GM18507 (cell line): Measurements from ENCODE around the gene NOSTRIN.

Experiments used
- DNase-seq: peaks from one replicate; pipeline ENCODE4 v3.0.0; 2011; ENCODE audit warnings: low read depth; ENCODE audit not compliant: insufficient read length; ENCODE audit errors: extremely low spot score
- FAIRE-seq: peaks from 2 replicates; lab custom pipeline; 2011; peaks lifted over from hg19 to GRCh38; lab: Jason Lieb, UNC

Gene NOSTRIN

DNA sequence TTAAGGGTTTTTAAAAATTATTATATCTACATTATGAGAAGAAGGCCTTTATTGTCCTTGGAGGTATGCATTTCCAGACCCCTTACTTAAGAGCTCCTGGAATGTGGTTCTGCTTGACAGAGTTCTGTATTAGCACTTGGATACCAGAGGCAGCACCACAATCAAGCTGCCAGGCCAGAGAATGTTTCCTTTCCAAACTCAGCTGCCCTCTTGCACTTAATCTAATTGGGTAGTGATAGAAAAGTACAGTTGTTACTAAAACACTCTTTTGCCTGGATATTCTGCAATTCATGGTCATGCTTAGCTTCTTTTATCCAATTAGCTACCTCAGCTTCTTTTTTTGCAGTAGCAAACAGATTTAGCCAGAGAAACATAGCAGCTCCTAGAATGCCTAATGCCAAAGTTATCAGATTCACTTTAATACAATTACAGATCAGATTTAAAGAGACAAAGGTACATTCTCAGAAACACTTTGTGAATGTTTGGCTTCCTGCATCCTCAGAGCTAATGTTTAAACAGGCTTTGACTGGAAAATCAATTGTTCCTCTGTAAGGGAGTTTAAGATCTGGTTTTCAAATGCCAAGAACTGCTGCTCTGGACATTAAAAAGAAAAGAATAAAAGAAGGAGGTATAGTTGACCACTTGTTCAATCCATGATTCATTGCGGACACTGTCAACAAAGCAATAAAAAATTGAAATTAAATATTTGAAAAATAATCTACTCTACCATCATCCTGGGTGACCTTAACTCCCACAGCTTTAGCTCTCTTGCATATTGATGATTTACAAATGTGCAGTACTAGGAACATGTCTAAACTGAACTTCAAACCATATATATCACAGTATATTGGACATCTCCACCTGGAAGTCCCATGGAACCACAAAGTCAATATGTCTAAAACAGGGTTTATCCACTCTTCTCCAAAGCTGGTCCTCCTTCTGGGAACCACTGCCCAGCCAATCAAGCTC lies 12.8 kb downstream of the NOSTRIN start:
- no peak for DNase-seq
- FAIRE-seq, result no peak

DNA sequence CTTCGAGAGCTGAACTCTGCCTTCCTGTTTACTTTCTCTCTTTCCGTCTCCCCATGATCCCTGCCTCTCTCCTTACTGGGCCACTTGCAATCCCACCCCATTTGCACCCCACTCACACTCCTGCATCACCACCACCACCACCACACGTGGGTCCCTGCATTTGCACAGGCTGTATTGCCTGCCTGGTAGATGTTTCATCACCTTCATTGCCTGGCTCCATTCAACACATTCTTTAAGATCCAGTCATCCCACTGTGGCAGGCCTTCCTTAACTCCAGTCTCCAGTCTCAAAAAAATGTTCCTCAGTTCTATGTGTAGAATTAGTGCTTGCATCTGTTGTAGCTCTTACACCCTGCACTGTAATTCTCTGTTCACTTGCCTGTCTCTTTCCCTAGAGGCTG lies 13.9 kb downstream of the NOSTRIN start:
- no peak for FAIRE-seq
- DNase-seq, result no peak

DNA sequence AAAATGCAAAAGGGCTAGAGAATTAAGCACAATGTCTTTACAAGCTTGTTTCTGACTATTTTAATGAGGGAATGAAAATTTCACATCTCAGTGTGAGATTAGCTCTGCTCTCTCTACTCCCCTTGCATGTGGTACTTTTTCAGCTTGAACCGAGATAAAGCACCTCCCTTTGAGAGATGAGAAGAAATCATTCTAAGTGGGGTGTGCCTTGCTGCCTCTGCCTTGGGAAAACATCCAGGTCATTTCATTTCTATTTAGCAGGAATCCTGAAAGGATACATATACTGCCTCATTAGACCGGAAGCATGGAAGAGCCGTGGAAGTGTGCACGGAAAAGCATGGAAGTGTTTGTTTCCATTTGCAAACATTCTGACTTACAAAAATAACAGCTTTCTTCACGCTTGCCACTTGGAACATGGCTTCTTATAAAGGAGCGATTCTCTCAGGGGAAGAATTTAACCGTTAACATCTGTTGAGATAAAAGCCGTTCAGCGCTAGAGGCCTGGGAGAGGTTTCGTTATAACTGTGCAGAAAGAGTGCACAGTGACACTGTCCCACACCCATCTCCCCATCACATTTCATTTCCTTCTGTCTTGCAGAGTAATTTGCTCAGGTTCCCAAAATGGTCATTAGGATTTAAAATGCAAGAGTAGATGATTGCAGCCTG lies 16.7 kb downstream of the NOSTRIN start:
- DNase-seq (no peak), FAIRE-seq (no peak)

DNA sequence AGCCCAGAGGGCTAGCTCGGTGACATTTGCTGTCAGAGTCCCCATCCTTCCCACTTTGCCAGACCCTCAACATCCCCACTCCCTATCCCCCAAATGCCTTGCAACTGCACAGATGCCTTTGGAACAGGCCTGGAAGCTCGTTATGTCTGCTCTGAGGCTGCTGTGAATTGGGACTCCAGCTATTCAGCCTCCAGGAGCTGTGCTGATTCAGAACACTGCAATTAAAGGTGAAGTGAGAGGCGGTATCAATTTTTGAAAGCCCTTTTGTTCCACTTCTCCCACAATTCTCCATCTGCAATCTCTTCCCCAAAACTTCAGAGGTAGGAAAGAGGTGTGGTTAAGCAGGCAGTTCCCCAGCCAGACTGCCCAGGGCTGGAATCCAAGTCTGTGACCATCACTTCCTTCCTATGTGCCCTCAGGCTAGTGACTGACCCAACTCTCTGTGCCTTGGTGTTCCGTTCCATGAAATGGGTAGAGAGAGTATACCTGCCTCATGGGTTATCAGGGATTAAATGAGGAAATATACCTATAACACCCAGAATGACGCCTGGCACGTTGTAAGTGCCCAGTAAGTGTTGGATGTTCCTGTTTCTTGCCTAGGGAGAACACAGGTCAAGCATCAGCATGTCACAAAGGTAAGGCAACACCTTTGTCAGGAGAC lies 17.5 kb downstream of the NOSTRIN start:
- FAIRE-seq (no peak), DNase-seq (no peak)

DNA sequence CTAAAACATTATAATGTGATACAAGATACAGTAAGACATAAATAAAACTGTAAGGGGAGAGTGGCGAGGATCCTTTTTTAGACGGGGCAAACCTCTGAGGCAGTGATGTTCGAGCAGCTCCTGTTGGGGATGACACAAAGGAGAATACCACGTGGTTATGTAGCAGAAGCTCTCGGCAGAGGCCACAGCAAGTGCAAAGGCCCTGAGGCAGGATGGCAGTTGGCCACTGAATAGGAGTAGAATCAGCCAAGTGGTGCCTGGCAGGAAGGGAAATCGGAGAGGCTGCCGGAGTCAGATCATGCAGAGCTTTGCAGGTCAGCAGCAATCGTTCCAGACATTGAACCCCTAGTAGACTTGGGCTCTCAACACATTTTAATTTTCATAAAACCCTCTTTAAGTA lies 19.1 kb downstream of the NOSTRIN start:
- FAIRE-seq, result no peak
- no peak for DNase-seq

DNA sequence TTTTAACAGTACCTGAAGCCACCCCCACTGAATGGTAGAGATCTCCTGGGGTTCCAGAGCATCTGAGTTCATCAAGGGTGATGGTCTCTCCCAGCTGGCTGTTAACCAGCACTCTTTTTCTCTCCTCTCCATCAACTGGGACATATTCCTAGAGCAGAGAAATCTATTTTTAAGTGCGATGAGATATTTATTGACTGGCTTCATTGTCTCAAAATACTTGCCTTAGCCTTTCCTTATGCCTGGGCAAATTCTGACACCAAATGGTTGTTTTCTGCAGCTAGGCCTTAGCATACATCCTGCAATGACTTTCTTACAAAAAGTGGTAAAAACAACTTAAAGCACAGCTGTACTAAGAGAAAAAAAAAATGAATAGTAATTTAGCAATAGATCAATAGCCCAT lies 19.6 kb downstream of the NOSTRIN start:
- DNase-seq (no peak), FAIRE-seq (no peak)

DNA sequence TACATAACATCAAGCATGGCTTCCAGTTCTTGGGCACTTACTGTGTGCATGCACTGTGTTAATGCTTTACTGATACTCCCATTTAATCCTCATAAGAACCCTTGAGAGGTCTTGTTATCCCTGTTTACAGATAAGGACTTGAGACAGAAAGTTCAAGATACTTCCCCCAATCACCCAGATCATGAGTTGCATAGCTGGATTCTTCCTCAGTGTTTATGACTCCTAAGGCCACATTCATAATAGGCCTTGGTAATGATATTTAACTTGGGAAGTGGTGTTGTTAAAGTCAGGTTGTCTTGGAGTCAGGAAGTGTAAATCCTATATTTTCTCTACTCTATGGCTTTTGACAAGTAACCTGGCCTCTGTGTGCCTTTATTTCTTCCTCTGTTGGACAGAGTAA lies 22.7 kb downstream of the NOSTRIN start:
- FAIRE-seq (no peak), DNase-seq (no peak)

DNA sequence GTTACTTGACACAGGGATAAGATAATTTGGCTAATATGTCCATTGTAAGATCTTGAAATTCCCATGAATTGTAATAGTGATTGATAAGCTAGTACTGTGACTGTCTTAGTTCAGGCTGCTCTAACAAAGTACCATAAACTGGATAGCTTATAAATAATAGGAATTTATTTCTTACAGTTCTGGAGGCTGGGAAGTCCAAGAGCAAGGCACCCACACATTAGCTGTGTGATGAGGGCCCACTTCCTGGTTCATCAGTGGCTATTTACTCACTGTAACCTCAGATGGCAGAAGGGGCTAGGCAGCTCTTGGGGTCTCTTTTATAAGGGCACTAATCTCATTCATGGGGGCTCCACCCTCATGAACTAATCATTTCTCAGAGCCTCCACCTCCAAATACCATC lies 28.5 kb downstream of the NOSTRIN start:
- DNase-seq, result no peak
- no peak for FAIRE-seq

DNA sequence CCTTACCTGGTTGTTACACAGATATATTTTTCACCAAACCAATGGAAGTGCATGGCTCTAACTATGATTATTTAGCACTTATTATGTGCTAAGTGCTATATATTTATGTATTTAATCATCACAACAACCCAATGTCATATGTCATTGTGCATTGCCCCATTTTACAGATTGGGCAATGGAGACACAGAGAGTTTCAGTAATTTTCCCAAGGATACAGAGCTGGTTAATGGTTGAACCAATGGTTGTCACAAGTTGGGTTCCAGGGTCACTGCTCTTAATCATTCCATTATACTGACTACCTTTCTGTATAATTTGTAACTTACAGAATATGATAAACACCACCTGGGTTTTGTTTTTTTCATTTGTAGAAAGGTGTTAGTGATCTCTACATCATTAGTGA lies 29.2 kb downstream of the NOSTRIN start:
- DNase-seq (no peak), FAIRE-seq (no peak)

DNA sequence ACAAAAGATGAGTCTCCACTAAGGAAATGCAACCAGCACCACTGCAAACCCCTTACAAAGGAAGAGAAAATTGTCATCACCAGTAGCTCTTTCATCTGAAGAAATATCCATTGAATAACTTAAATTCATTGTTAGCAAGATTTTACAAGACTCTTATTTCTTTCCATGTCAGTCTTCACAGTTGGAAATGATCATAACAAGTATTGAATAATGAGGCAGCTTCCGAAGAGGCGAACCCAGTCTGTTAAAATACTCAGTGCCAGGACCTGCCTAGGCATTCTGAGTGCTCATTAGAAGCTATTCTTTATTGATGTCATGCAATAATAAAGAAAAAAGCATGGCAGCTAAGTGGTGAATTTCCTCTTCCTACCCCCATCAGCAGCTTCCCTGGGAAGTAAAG lies 33.5 kb downstream of the NOSTRIN start:
- FAIRE-seq (no peak), DNase-seq (no peak)

DNA sequence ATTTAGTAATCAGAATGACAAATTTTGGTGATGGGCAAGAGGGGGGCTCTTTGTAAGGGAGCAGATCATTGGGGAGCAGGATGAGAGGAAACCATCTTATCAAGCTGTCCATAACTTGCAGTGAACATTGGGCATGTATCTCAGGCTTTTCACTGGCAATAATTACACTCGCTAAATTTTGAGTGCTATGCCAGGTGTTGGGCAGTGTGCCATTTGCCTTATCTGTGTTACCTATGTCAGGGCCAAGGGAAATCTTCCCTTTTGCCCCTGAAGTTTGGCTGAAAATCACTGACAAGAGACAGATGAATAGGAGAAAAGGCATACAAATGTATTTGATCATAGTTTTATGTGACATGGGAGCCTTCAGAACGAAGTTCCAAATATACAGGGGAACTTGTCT lies 39.0 kb downstream of the NOSTRIN start:
- DNase-seq (no peak), FAIRE-seq (no peak)

DNA sequence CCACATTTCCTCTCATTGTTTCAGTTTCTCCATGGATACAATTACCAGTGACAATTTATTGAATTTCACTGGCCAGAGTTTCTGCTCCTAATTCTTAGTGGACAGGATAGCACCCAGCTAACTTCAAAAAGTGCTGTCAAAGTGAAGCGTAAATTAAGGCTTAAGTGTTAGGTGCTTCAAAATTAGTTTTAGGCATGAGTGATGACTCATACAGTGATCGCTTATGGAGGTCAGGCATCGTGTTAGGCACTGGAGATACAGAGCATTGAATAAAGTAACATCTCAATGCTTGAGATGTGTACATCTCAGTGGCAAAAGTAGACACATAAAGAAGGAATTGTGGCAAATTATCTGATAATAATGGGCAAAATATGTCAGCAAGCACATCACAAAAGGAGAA lies 40.8 kb downstream of the NOSTRIN start:
- no peak for FAIRE-seq
- no peak for DNase-seq

DNA sequence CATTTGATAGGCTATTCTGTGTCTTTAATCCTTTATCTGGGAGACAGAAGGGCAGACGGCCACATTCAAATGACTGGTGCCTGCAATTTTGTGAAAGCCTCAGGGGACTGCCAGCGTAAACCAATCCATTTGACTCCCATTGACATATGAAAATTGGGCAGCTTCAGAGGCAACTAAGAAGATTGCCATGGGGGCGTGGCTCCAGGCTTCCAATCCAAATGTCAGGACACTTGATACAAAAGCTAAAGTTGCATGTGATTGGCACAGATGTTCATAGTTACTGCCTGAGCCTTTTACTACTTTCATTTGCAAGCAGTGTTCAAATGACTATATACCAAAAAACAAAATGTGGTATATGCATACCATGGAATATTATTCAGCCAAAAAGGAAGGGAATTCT lies 45.8 kb downstream of the NOSTRIN start:
- no peak for FAIRE-seq

DNA sequence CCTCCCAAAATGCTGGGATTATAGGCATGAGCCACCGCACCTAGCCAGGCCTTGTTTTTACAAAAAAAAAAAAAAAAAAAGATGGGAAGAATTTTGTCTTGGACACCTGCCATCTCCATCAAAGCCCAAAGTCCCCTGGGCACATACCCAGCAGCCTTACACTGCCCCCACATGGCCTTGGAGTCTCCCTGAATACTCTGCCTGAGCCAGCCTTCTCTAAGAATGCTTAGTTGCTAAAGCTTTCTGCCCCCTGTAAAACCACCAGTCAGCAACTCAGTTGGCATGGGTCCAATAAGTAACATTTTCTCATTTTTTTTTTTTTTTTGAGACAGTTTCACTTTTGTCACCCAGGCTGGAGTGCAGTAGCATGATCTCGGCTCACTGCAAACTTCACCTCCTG lies 47.2 kb downstream of the NOSTRIN start:
- DNase-seq (no peak), FAIRE-seq (no peak)

More for the DNA sequence above, 45.8 kb downstream of the NOSTRIN start:
- DNase-seq, result no peak

DNA sequence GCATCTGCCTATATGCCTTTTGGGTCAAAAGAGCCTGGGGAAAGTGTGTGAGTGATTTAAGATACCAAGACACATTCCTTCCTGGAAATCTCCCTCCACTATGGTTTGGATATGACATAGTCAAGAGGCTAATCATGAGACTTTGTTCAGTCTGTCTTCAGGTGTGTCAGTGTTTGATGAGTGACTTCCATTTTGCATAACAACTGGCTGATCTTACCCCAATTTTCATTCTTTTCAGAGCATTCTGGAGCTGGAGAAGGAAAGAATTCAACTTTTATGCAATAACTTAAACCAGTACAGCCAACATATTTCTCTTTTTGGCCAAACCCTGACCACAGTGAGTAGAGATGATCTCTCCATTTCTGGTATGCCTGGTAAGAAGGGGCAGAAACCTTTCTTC lies 48.4 kb downstream of the NOSTRIN start:
- FAIRE-seq, result no peak

DNA sequence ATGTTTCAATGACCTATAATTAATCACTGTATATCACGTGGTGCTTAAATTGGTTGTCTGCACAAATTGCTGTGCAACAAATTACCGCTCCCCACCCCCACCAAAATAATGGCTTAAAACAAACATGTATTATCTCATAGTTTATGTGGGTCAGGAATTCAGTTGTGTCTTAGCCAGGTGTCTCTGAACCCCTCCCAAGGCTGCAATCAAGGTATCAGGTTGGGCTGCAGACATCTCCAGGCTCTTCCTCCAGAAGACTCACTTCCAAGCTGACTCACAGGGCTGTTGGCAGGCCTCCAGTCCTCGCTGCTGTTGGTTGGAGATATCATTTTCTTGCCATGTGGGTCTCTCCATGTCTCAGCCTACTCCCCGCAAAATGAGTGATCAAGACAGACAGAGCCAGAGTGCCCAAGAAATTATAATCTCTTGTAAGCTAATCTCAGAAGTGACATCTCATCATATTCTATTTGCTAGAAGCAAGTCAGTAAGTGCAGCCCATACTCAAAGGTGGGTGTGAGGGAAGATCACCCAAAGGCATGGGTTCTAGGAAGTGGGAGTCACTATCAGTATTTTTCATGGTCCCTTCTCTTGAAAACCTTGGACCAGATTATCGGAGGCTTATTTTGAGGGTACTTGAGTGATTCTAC lies 49.4 kb downstream of the NOSTRIN start:
- FAIRE-seq (no peak), DNase-seq (no peak)

More for the DNA sequence above, 48.4 kb downstream of the NOSTRIN start:
- no peak for DNase-seq

DNA sequence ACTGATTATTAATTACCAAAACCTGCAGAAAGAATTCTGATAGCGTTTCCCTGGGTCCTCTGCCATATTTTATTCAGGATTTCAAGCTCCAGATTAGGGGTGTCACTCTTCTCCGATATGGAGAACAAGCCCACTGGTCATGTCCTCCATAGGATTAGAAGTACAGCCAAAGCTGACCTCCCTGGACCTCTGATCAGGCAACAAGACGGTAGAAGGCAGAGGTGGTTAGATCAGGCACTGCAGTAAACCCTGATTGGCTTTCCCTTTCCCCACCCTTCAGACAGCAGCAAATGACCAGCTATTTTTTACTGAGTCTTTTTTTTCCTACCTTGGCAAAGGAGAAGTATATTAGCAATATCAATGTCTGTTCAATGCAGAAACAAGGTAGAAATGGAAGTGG lies 50.0 kb downstream of the NOSTRIN start:
- FAIRE-seq, result no peak

DNA sequence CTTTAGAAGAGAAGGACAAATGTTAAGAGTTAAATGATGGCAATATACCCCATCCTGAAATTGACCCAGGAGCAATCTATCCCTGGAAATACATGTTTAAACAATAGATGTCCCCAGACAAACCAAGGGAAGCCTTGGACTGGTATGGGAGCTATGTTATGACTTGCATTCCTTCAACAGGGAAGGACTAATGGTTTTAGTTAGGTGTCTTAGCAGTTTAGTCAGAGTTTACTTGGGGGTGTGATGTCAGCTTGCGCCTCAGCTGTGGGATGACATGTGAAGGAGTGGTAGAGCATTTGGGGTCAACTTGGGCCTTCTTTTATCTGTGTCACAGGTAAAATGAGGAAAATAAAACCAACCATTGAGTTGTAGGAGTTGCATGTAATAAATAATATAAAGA lies 51.0 kb downstream of the NOSTRIN start:
- DNase-seq, result no peak
- FAIRE-seq, result no peak

More for the DNA sequence above, 50.0 kb downstream of the NOSTRIN start:
- no peak for DNase-seq

DNA sequence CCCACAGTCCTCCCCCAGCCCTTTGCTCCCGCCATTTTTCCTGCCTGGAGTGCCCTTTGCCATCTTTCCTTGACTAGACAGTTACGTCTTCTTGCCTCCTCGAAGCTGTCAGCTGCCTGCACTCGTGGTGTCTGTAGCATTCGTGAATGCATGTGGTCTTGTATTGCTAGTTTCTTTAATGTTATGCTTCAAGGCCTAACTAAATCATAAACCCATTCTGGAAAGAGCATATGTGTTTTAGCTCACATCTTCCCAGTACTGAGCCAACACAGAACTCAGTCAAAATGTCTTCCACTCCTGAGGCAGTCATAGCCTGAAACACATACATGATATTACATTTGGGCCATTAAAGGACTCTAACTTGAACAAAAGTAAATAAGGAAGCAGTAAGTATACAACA lies 52.2 kb downstream of the NOSTRIN start:
- no peak for DNase-seq

DNA sequence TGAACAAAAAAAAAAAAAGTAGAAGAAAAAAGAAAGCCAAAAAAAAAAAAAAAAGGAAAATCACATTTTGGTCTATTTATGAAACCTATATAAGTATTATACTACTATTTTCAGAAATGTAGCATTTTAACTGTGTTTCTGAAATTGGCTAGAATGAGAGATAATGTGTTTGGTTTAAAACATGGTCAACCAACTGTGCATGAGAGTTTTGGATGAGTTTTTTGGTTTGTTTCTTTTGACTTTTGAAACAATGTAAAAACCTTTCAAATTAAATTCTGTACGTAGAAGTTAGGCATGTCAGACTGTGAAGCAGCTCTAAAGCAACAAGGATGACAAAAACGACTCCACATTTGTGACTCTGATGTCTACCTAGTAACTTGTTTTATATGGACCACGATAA lies 53.2 kb downstream of the NOSTRIN start:
- DNase-seq (no peak), FAIRE-seq (no peak)

More for the DNA sequence above, 52.2 kb downstream of the NOSTRIN start:
- no peak for FAIRE-seq
